ENCODE measurements around the gene SIRT1. TPM values are rescaled to one million over a fixed set of nuclear protein-coding genes. Genes with fewer than 3 reads are reported as not detected.
"Not testable (repeated sequence)": the region's sequence is repeated elsewhere in the genome, so short reads cannot be mapped to it uniquely, and the experiment has no call there.

Gene SIRT1
- total RNA-seq = 13.1 to 21.8 TPM (median 17.1 TPM) in 3 replicates
- long read RNA-seq, full-length matches to known transcripts = 7 of 12 reads
- long read RNA-seq, partial matches to known transcripts = 1 of 12 reads
- long read RNA-seq, other reads (novel, unspliced or antisense) = 4 of 12 reads

DNA sequence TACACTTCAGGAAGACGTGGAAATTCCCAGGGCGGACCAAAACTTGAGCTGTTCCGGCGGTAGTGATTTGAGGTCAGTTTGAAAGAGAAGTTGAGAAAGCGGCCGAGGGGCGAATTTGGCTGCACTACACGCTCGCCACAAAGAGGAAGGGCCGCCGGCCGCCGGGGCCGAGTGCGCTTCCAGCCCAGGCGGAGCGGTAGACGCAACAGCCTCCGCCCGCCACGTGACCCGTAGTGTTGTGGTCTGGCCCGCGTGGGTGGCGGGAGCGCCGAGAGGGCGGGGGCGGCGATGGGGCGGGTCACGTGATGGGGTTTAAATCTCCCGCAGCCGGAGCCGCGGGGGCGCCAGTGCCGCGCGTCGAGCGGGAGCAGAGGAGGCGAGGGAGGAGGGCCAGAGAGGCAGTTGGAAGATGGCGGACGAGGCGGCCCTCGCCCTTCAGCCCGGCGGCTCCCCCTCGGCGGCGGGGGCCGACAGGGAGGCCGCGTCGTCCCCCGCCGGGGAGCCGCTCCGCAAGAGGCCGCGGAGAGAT, at the start of gene SIRT1:
Gene SIRT1, plus strand, starts transcription at position 344 of the 529 bp plus-strand sequence. Its CDS starts 66 bp downstream, at position 410.
- Mint-ChIP-seq H3K36me3 (ENCODE audit: low read depth) (peaks cover 14% of the 10 kb centered on the region), H3K4me1 (ENCODE audit: low read depth) (peaks cover 35% of the 10 kb centered on the region), H3K27ac (ENCODE audit: unreplicated experiment) (peak within 1 kb of the TSS; percentile 97), H3K27me3 (ENCODE audit: low read depth) (no peaks in the 10 kb centered on the region), H3K4me3 (ENCODE audit: unreplicated experiment) (peak within 1 kb of the TSS; percentile 95), H3K9me3 (ENCODE audit: low read depth) (no peaks in the 10 kb centered on the region)
- DNase-seq (ENCODE audit: low spot score) = peak; percentile 96
- TF ChIP-seq, protein P1, sequence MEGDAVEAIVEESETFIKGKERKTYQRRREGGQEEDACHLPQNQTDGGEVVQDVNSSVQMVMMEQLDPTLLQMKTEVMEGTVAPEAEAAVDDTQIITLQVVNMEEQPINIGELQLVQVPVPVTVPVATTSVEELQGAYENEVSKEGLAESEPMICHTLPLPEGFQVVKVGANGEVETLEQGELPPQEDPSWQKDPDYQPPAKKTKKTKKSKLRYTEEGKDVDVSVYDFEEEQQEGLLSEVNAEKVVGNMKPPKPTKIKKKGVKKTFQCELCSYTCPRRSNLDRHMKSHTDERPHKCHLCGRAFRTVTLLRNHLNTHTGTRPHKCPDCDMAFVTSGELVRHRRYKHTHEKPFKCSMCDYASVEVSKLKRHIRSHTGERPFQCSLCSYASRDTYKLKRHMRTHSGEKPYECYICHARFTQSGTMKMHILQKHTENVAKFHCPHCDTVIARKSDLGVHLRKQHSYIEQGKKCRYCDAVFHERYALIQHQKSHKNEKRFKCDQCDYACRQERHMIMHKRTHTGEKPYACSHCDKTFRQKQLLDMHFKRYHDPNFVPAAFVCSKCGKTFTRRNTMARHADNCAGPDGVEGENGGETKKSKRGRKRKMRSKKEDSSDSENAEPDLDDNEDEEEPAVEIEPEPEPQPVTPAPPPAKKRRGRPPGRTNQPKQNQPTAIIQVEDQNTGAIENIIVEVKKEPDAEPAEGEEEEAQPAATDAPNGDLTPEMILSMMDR (IDR thresholded peaks at IDR 0.05) = peak; percentile 34

DNA sequence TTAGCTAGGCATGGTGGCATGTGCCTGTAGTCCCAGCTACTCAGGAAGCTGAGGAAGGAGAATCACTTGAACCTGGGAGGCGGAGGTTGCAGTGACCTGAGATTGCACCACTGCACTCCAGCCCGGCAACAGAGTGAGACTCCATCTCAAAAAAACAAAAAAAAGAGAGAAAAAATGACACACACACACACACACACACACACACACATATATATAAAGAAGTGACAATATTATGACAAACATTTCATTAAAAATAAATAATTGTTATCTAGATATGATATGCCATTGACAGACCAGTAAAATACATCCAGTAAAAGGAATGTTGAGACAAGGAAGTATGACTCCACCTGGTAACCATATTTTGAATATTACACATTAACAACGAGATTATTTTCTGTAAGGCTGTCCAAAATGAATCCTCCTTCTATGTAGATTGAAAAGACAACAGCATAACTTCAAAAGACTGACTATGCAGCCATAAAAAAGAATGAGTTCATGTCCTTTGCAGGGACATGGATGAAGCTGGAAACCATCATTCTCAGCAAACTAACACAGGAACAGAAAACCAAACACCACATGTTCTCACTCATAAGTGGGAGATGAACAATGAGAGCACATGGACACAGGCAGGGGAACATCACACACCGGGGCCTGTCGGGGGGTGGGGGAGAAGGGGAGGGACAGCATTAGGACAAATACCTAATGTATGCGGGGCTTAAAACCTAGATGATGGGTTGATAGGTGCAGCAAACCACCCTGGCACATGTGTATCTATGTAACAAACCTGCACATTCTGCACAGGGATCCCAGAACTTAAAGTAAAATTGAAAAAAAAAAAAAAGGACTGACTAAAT, 48.7 kb upstream of the SIRT1 start:
- H3K4me1 Mint-ChIP-seq (ENCODE audit: low read depth) = peaks cover 16% of the 10 kb centered on the region
- not testable (repeated sequence) for H3K9me3 Mint-ChIP-seq (ENCODE audit: low read depth); H3K27ac Mint-ChIP-seq (ENCODE audit: unreplicated experiment); H3K27me3 Mint-ChIP-seq (ENCODE audit: low read depth); DNase-seq (ENCODE audit: low spot score); H3K36me3 Mint-ChIP-seq (ENCODE audit: low read depth)
- peak overlapping the region; percentile 6 for H3K4me3 Mint-ChIP-seq (ENCODE audit: unreplicated experiment)

DNA sequence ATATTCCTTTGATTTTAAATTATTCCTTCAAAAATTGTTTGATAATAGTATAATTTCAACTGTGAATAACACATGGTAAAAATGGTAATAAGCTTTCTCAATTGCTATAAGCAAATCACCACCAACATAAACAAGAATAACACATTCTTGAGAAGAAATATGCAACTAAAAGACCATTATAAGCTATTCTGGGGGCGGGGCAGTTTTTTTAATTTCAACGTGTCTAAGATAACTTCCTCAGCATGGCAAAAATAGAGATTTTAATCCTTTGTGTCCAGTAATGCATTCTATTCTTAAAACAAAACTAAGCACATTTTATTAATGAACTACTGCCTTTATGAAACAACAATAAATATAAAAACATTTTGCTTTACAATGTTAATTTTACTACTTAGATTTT, 48.0 kb upstream of the SIRT1 start:
- DNase-seq (ENCODE audit: low spot score) = no peak
- H3K4me3 Mint-ChIP-seq (ENCODE audit: unreplicated experiment) = no peak overlapping the region
- H3K36me3 Mint-ChIP-seq (ENCODE audit: low read depth) = no peaks in the 10 kb centered on the region
- peaks cover 16% of the 10 kb centered on the region for H3K4me1 Mint-ChIP-seq (ENCODE audit: low read depth)
- no peak overlapping the region for H3K27ac Mint-ChIP-seq (ENCODE audit: unreplicated experiment)
- TF ChIP-seq, protein P1 (IDR thresholded peaks at IDR 0.05) = no peak
- H3K9me3 Mint-ChIP-seq (ENCODE audit: low read depth) = peaks cover 7% of the 10 kb centered on the region
- H3K27me3 Mint-ChIP-seq (ENCODE audit: low read depth) = no peaks in the 10 kb centered on the region

DNA sequence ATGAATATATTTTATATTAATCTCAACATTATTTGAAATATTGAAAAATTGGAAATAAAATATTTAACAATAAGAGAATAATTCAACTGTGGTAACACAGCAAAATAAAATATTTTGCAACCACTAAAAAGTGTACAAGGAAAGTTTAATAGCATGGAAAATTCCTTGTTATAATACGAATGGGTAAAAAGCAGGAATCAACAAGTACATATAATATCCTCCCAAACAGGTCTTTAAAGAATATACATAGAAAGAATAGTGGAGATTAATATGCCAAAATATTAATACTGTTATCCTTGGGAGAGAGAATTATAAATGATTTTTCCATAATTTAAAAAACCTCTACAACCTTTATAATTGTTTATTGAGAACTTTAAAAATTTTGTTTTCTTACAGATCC, 47.5 kb upstream of the SIRT1 start:
- Mint-ChIP-seq H3K27ac (ENCODE audit: unreplicated experiment) (no peak overlapping the region), H3K9me3 (ENCODE audit: low read depth) (peaks cover 9% of the 10 kb centered on the region), H3K4me3 (ENCODE audit: unreplicated experiment) (no peak overlapping the region), H3K4me1 (ENCODE audit: low read depth) (peaks cover 16% of the 10 kb centered on the region), H3K36me3 (ENCODE audit: low read depth) (no peaks in the 10 kb centered on the region), H3K27me3 (ENCODE audit: low read depth) (no peaks in the 10 kb centered on the region)
- no peak for DNase-seq (ENCODE audit: low spot score)
- TF ChIP-seq, protein P1 (IDR thresholded peaks at IDR 0.05) = no peak

DNA sequence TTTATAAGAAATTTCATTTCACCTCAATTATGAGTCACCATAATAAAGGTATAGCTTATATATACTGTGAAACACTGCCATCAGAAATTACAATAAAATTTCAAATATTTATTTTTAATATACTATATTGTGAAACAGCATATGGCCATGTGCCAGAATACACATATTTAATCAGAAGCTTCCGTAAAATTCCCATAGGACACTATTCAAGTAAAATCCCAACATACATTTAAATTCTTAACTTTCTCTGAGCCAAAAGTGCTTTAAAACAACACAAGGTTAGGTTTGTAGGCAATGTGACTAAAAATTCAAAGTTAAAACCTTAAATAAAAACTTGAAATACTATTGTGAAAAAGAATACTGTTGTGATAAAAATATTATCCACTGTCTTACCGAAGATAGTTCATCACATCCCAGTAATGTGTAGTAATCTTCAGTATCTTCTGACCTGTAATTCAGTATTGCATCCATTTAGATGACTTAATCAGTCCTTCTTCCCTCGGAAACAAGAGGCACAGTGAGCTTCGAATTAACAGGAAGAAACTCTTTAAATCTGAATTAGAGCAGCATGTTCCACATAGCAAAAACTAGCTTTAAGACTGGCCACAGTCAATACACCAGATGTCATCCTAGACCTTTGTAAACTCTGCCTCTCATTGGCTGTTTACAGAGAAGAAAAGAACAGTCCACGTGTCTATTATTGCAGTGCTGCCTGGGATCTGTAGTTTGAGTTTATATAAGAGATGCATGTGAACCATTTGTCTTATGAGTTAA, 46.7 kb upstream of the SIRT1 start, which contains the start of gene DNAJC12:
Gene DNAJC12, minus strand, starts transcription at position 648 of the 774 bp plus-strand sequence. Its CDS starts 177 bp downstream, at position 471.
- DNase-seq (ENCODE audit: low spot score) = no peak
- H3K36me3 Mint-ChIP-seq (ENCODE audit: low read depth) = no peaks in the 10 kb centered on the region
- H3K27me3 Mint-ChIP-seq (ENCODE audit: low read depth) = no peaks in the 10 kb centered on the region
- peaks cover 9% of the 10 kb centered on the region for H3K9me3 Mint-ChIP-seq (ENCODE audit: low read depth)
- H3K4me1 Mint-ChIP-seq (ENCODE audit: low read depth) = peaks cover 16% of the 10 kb centered on the region
- H3K4me3 Mint-ChIP-seq (ENCODE audit: unreplicated experiment) = peak within 1 kb of the TSS; percentile 67
- TF ChIP-seq, protein P1 (IDR thresholded peaks at IDR 0.05) = no peak
- H3K27ac Mint-ChIP-seq (ENCODE audit: unreplicated experiment) = peak within 1 kb of the TSS; percentile 85

DNA sequence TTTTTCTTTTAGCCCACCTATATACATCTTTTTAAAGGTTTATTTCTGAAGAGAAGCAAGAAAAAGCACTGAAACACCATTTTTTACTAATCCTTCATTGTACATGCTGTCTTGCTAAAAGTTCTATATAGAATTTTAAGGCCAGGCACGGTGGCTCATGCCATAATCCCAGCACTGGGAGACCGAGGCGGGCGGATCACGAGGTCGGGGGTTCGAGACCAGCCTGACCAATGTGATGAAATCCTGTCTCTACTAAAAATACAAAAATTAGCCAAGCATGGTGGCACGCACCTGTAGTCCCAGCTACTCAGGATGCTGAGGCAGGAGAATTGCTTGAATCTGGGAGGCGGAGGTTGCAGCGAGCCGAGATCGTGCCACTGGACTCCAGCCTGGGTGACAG, 44.9 kb upstream of the SIRT1 start:
- not testable (repeated sequence) for H3K27ac Mint-ChIP-seq (ENCODE audit: unreplicated experiment); H3K4me3 Mint-ChIP-seq (ENCODE audit: unreplicated experiment); H3K9me3 Mint-ChIP-seq (ENCODE audit: low read depth); DNase-seq (ENCODE audit: low spot score); H3K27me3 Mint-ChIP-seq (ENCODE audit: low read depth); H3K36me3 Mint-ChIP-seq (ENCODE audit: low read depth)
- peaks cover 16% of the 10 kb centered on the region for H3K4me1 Mint-ChIP-seq (ENCODE audit: low read depth)
